Cardiac fibroblast (primary cell): ENCODE measurements around the gene RERE.
A peak's percentile ranks its signal among the peaks of the same experiment; 100 is the strongest.

Experiments used
- DNase-seq, 2 donors: peaks; one replicate each; pipeline versions ENCODE4 v3.0.0 to v3.0.0-alpha.2; 2010; ENCODE audit warnings: low read depth in 2 of 2
- H3K4me3 ChIP-seq, 2 donors: replicated peaks in 1 of 2; 1 replicate in 1 of 2; 2 replicates in 1 of 2; pipeline ENCODE4 v1.5.1; 2011; ENCODE audit warnings: low read depth in 2 of 2, low read length in 2 of 2, mild to moderate bottlenecking in 2 of 2, moderate library complexity in 1 of 2
- CTCF ChIP-seq: IDR thresholded peaks from one replicate; pipeline ENCODE4 v1.5.1; 2011; ENCODE audit warnings: low read depth, mild to moderate bottlenecking, low read length, inconsistent platforms

Gene RERE

GRCh38 chr1:8493916-8494540 is 323.4 kb downstream of the RERE start:
- TF ChIP-seq CTCF: no peak

GRCh38 chr1:8487249-8487648 is 330.2 kb downstream of the RERE start:
- DNase-seq: no peak
- H3K4me3 ChIP-seq: no peak overlapping the region
- TF ChIP-seq CTCF: no peak

More at GRCh38 chr1:8493916-8494540, 323.4 kb downstream of the RERE start:
- H3K4me3 ChIP-seq: no peak overlapping the region
- DNase-seq: peak in 1 of 2 donors; percentile 22

- H3K4me3 ChIP-seq: no peak overlapping the region
- DNase-seq: no peak
Observed at GRCh38 chr1:8486047-8486446, 331.4 kb downstream of the RERE start.

GRCh38 chr1:8483586-8483985 is 333.9 kb downstream of the RERE start:
- H3K4me3 ChIP-seq: no peak overlapping the region
- DNase-seq: no peak

More at GRCh38 chr1:8486047-8486446, 331.4 kb downstream of the RERE start:
- no peak for TF ChIP-seq CTCF

GRCh38 chr1:8482979-8483381 is 334.5 kb downstream of the RERE start:
- no peak for TF ChIP-seq CTCF
- DNase-seq: peak; percentile 5 to 20

More at GRCh38 chr1:8483586-8483985, 333.9 kb downstream of the RERE start:
- no peak for TF ChIP-seq CTCF

GRCh38 chr1:8481650-8482380 is 335.6 kb downstream of the RERE start:
- no peak for TF ChIP-seq CTCF
- DNase-seq: peak in 1 of 2 donors; percentile 31
- H3K4me3 ChIP-seq: no peak overlapping the region

More at GRCh38 chr1:8482979-8483381, 334.5 kb downstream of the RERE start:
- no peak overlapping the region for H3K4me3 ChIP-seq
